Fibroblast of the aortic adventitia (primary cell): Measurements from ENCODE around the gene GLYR1. TPM values are rescaled to one million over a fixed set of nuclear protein-coding genes. Genes with fewer than 3 reads are reported as not detected.

Source experiments
- DNase-seq: peaks from one replicate; pipeline ENCODE4 v3.0.0-alpha.2; 2010; ENCODE audit warnings: low read depth
- H3K4me3 ChIP-seq: 2 replicates; pipeline ENCODE4 v1.5.1; 2011; ENCODE audit warnings: low read depth, mild to moderate bottlenecking, control low read depth, low read length, moderate library complexity
- CTCF ChIP-seq: IDR thresholded peaks from 2 replicates; pipeline ENCODE4 v1.5.1; 2011; ENCODE audit warnings: mild to moderate bottlenecking, low read length, control low read depth, inconsistent platforms; ENCODE audit not compliant: insufficient read depth
- total RNA-seq: library from RNA; depleted of rRNA; stranded (reverse); fragments of >200 nt; gene quantifications from 2 replicates; pipeline ENCODE4 v1.2.3, GENCODE V29; 2012; ENCODE audit warnings: low replicate concordance

GLYR1 gene
- total RNA-seq, 1 donor = 55.0 TPM

GRCh38 chr16:4836727-4837126 lies 10.4 kb downstream of the GLYR1 start:
- no peak for TF ChIP-seq CTCF

GRCh38 chr16:4833584-4833983 lies 13.5 kb downstream of the GLYR1 start:
- DNase-seq = no peak

More at GRCh38 chr16:4836727-4837126, 10.4 kb downstream of the GLYR1 start:
- no peak overlapping the region for H3K4me3 ChIP-seq
- no peak for DNase-seq

DNA sequence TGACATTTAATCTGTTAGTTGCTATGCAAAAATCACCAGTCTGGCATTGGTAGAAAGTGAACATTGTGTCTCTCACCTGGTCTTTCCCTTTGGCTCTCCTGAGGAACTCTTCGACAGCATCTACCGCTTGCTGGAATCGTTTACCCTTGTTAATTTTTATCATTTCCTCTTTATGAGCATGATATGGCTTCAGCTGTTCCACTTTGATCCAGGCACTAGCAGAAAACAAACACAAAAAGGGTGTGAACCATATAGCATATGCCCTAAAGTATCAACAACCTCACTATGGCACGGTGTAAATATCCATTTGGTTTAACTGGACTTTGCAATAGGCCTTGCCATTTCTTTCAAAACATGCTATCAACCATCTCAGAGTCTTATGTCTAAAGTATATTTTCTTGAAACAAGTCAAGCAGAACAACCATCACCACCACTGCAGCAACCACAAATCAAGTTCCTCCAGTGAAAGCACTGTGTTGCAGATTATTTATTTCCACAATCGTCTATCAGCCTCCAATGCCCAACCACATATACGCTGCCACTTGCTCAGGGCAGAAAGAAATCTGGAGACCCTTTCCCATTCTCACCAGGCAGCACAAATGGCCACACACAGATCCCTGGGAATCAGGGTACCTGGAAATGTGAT lies 14.3 kb downstream of the GLYR1 start:
- no peak for TF ChIP-seq CTCF
- DNase-seq = no peak
- H3K4me3 ChIP-seq = no peak overlapping the region

More at GRCh38 chr16:4833584-4833983, 13.5 kb downstream of the GLYR1 start:
- no peak overlapping the region for H3K4me3 ChIP-seq
- TF ChIP-seq CTCF = no peak

DNA sequence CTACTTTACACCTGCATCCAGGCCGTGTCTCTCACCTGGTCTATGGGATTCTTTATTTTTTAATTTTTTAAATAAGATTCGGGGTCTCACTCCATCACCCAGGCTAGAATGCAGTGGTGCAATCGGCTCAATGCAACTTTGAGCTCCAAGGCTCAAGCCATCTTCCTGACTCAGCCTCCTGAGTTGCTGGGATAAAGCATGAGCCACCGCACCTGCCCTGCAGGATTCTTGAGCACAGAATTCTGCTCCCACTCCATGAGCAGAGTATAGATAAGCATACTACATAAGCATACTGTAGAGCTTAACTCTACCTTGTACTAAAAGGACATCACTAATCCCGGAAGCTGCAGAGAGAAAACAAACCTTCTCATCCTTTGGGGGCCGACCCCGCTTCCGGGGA lies 15.5 kb downstream of the GLYR1 start:
- TF ChIP-seq CTCF = no peak
- no peak overlapping the region for H3K4me3 ChIP-seq
- DNase-seq = no peak

- H3K4me3 ChIP-seq = no peak overlapping the region
- DNase-seq = no peak
- TF ChIP-seq CTCF = no peak
Observed at GRCh38 chr16:4830408-4830807, 16.7 kb downstream of the GLYR1 start.

DNA sequence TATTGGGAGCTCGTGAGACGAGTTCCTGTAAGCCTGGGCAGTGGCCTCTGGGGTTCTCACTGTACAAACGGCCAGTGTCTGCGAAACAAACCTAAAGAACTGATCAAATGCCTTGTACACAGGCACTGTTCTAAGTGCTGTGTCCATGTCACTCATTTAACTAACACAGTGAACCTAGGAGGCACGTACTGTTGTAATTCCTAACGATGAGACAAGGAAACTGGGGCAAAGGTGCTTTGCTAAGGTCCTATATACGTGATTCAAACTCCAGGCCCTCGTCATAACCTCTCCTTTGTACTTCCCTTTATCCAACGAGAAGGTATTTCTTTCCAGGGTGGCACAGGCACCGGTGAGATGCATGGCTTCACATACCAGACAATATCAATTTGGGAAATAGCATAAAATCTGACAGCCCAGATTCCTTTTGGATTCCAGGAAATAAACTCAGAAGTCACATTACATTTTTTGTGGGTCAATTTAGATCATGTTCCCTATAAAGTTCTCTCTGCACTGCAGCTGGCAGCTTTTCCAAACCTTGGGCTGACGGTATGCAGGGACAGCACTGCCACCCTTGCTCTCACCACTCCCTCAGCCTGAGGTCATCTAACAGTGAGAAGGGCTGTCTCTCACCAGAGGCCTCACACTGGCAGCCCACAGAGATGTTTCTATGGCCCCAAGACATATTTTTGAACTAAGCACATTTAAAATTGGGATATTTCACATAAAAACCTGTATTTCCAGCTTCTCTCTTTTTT lies 18.3 kb downstream of the GLYR1 start:
- no peak overlapping the region for H3K4me3 ChIP-seq
- no peak for TF ChIP-seq CTCF
- DNase-seq = no peak
